MM.1S (cell line): Measurements from ENCODE around the gene SETD3.

Experiments used
- DNase-seq: peaks from one replicate; pipeline ENCODE4 v3.0.0-alpha.2; 2015
- H2AFZ ChIP-seq: fragments of 300-600 bp; sonication (generic); 2 replicates; pipeline ENCODE4 v1.6.0; 2016; ENCODE audit warnings: antibody characterized with exemption, low read length
- H3F3A ChIP-seq: fragments of 300-600 bp; sonication (generic); 2 replicates; pipeline ENCODE4 v1.6.1; 2016; ENCODE audit warnings: mild to moderate bottlenecking, antibody characterized with exemption, low read length, moderate library complexity, mixed read lengths; ENCODE audit not compliant: insufficient read depth
- H3K27ac ChIP-seq: fragments of 300-600 bp; sonication (generic); 2 replicates; pipeline ENCODE4 v1.5.1; 2016; ENCODE audit warnings: mild to moderate bottlenecking, low read length
- H3K27me3 ChIP-seq: fragments of 300-600 bp; sonication (generic); replicated peaks from 2 replicates; pipeline ENCODE4 v1.6.0; 2016; ENCODE audit warnings: low read length; ENCODE audit not compliant: insufficient read depth
- H3K36me3 ChIP-seq: fragments of 300-600 bp; sonication (generic); replicated peaks from 2 replicates; pipeline ENCODE4 v1.6.1; 2016; ENCODE audit warnings: mild to moderate bottlenecking, low read length, mixed read lengths; ENCODE audit not compliant: insufficient read depth
- H3K4me1 ChIP-seq: fragments of 300-600 bp; sonication (generic); 2 replicates; pipeline ENCODE4 v1.6.1; 2016; ENCODE audit warnings: low read length, mixed read lengths
- H3K4me2 ChIP-seq: fragments of 300-600 bp; sonication (generic); 2 replicates; pipeline ENCODE4 v1.6.0; 2016; ENCODE audit warnings: low read depth, low read length
- H3K4me3 ChIP-seq: fragments of 300-600 bp; sonication (generic); 2 replicates; pipeline ENCODE4 v1.5.1; 2016; ENCODE audit warnings: low read length, mixed read lengths
- H3K79me2 ChIP-seq: fragments of 300-600 bp; sonication (generic); 2 replicates; pipeline ENCODE4 v1.6.1; 2016; ENCODE audit warnings: mixed run types, low read length, mixed read lengths
- H3K9ac ChIP-seq: fragments of 300-600 bp; sonication (generic); 2 replicates; pipeline ENCODE4 v1.6.1; 2016; ENCODE audit warnings: low read length, mixed read lengths
- H3K9me2 ChIP-seq: fragments of 300-600 bp; sonication (generic); replicated peaks from 2 replicates; pipeline ENCODE4 v1.6.1; 2016; ENCODE audit warnings: mild to moderate bottlenecking, low read length, mixed read lengths; ENCODE audit not compliant: insufficient read depth
- H3K9me3 ChIP-seq: fragments of 300-600 bp; sonication (generic); replicated peaks from 2 replicates; pipeline ENCODE4 v1.6.1; 2016; ENCODE audit warnings: mild to moderate bottlenecking, low read length, mixed read lengths; ENCODE audit not compliant: insufficient read depth
- H4K20me1 ChIP-seq: fragments of 300-600 bp; sonication (generic); 2 replicates; pipeline ENCODE4 v1.6.1; 2016; ENCODE audit warnings: mild to moderate bottlenecking, low read length, moderate library complexity, mixed read lengths; ENCODE audit not compliant: insufficient read depth
- CTCF ChIP-seq: fragments of 300-600 bp; sonication (generic); IDR thresholded peaks from 2 replicates; pipeline ENCODE4 v1.5.1; 2016; ENCODE audit warnings: antibody characterized with exemption, low read length, mixed read lengths
- EZH2 ChIP-seq: fragments of 300-600 bp; sonication (generic); optimal IDR thresholded peaks from 2 replicates; pipeline ENCODE3; 2017; ENCODE audit warnings: low read depth, mild to moderate bottlenecking, antibody characterized with exemption, low read length, mixed read lengths
- EZH2phosphoT487 ChIP-seq: fragments of 300-600 bp; sonication (generic); IDR thresholded peaks from 2 replicates; pipeline ENCODE4 v1.6.1; 2018; ENCODE audit warnings: antibody characterized with exemption, low read length

Gene SETD3

GRCh38 chr14:99359906-99360305 lies 120.8 kb downstream of the SETD3 start:
- no peaks in the 10 kb centered on the region for H3K9me2 ChIP-seq
- no peaks in the 10 kb centered on the region for H3K9me3 ChIP-seq
- no peak overlapping the region for H3K27ac ChIP-seq
- DNase-seq: no peak
- no peak overlapping the region for H2AFZ ChIP-seq
- no peaks in the 10 kb centered on the region for H3K79me2 ChIP-seq
- no peak overlapping the region for H3K4me3 ChIP-seq
- H3K27me3 ChIP-seq: no peaks in the 10 kb centered on the region
- no peak overlapping the region for H3K9ac ChIP-seq
- no peaks in the 10 kb centered on the region for H4K20me1 ChIP-seq
- TF ChIP-seq EZH2: no peak
- TF ChIP-seq CTCF: no peak
- no peak for TF ChIP-seq EZH2phosphoT487
- H3F3A ChIP-seq: no peaks in the 10 kb centered on the region
- H3K4me2 ChIP-seq: no peak overlapping the region
- no peaks in the 10 kb centered on the region for H3K4me1 ChIP-seq
- no peaks in the 10 kb centered on the region for H3K36me3 ChIP-seq

GRCh38 chr14:99357916-99358390 lies 122.7 kb downstream of the SETD3 start:
- H3K9ac ChIP-seq: no peak overlapping the region
- H3K4me2 ChIP-seq: no peak overlapping the region
- H3K4me3 ChIP-seq: no peak overlapping the region
- DNase-seq: no peak
- no peak overlapping the region for H3K27ac ChIP-seq
- H3K27me3 ChIP-seq: no peaks in the 10 kb centered on the region
- no peak overlapping the region for H2AFZ ChIP-seq
- no peaks in the 10 kb centered on the region for H4K20me1 ChIP-seq
- TF ChIP-seq EZH2 (no peak), CTCF (no peak), EZH2phosphoT487 (no peak)
- H3K79me2 ChIP-seq: no peaks in the 10 kb centered on the region
- H3K9me3 ChIP-seq: no peaks in the 10 kb centered on the region
- H3K36me3 ChIP-seq: no peaks in the 10 kb centered on the region
- no peaks in the 10 kb centered on the region for H3F3A ChIP-seq
- H3K9me2 ChIP-seq: no peaks in the 10 kb centered on the region
- no peaks in the 10 kb centered on the region for H3K4me1 ChIP-seq

GRCh38 chr14:99357151-99357915 lies 123.3 kb downstream of the SETD3 start:
- no peak for DNase-seq
- H3K9ac ChIP-seq: no peak overlapping the region
- H3K27me3 ChIP-seq: no peaks in the 10 kb centered on the region
- no peaks in the 10 kb centered on the region for H3K36me3 ChIP-seq
- no peak overlapping the region for H3K4me2 ChIP-seq
- TF ChIP-seq CTCF: no peak
- TF ChIP-seq EZH2phosphoT487: no peak
- TF ChIP-seq EZH2: no peak
- H3K9me2 ChIP-seq: no peaks in the 10 kb centered on the region
- no peaks in the 10 kb centered on the region for H3K9me3 ChIP-seq
- no peaks in the 10 kb centered on the region for H3F3A ChIP-seq
- no peak overlapping the region for H3K27ac ChIP-seq
- no peaks in the 10 kb centered on the region for H4K20me1 ChIP-seq
- H3K79me2 ChIP-seq: no peaks in the 10 kb centered on the region
- no peak overlapping the region for H3K4me3 ChIP-seq
- H2AFZ ChIP-seq: no peak overlapping the region
- H3K4me1 ChIP-seq: no peaks in the 10 kb centered on the region
